Sigmoid colon (tissue), 7 donors: Measurements from ENCODE around the gene PDXDC1. TPM values are rescaled to one million over a fixed set of nuclear protein-coding genes. Genes with fewer than 3 reads are reported as not detected.
"Not testable (repeated sequence)": the region's sequence is repeated elsewhere in the genome, so short reads cannot be mapped to it uniquely, and the experiment has no call there.

ENCODE experiments used
- DNase-seq: peaks from one replicate; pipeline ENCODE4 v3.0.0-alpha.2; 2019
- H3K27ac ChIP-seq, 4 donors: fragments of 200-600 bp; sonication (generic); one replicate each; pipeline ENCODE4 v1.5.1; 2016 to 2019; ENCODE audit warnings: mild to moderate bottlenecking in 1 of 4
- H3K27me3 ChIP-seq, 3 donors: fragments of 200-600 bp; sonication (generic); one replicate each; pipeline ENCODE4 v1.5.1; 2019; ENCODE audit warnings: mild to moderate bottlenecking in 1 of 3
- H3K36me3 ChIP-seq, 4 donors: fragments of 200-600 bp; sonication (generic); one replicate each; pipeline ENCODE4 v1.5.1; 2016 to 2019
- H3K4me1 ChIP-seq, 4 donors: fragments of 200-600 bp; sonication (generic); one replicate each; pipeline ENCODE4 v1.5.1; 2017 to 2019
- H3K4me3 ChIP-seq, 4 donors: fragments of 200-600 bp; sonication (generic); one replicate each; pipeline ENCODE4 v1.5.1; 2017 to 2019; ENCODE audit warnings: mild to moderate bottlenecking in 2 of 4, moderate library complexity in 1 of 4
- H3K9me3 ChIP-seq, 4 donors: fragments of 200-600 bp in 3 of 4; sonication (generic) in 3 of 4; one replicate each; pipeline versions ENCODE4 v1.5.1 to v1.6.1; 2013 to 2019
- EP300 ChIP-seq, 4 donors: sonication (generic); formaldehyde crosslinking; IDR thresholded peaks; one replicate each; pipeline ENCODE4 v1.6.1; 2017; ENCODE audit warnings: antibody characterized with exemption in 4 of 4
- POLR2A ChIP-seq, 2 donors: fragments of 450-650 bp; IDR thresholded peaks; one replicate each; pipeline ENCODE4 v1.6.1; 2016; ENCODE audit warnings: antibody characterized with exemption in 2 of 2, mild to moderate bottlenecking in 2 of 2, moderate library complexity in 2 of 2
- POLR2AphosphoS5 ChIP-seq, 4 donors: sonication (generic); formaldehyde crosslinking; IDR thresholded peaks; one replicate each; pipeline ENCODE4 v1.6.1; 2017; ENCODE audit warnings: antibody characterized with exemption in 4 of 4
- WGBS, 2 donors: extraction: QIAGEN DNeasy Blood & Tissue Kit; methylation state at CpG; one replicate each; pipeline ENCODE4 v1.1.7; 2013; 5-methylcytosine and 5-hydroxymethylcytosine counted together
- intact Hi-C: fragments of 100-400 bp; cut with DNase I; formaldehyde crosslinking; loops from one replicate; pipeline ENCODE4 v1.15.1; 2023
- polyA plus RNA-seq, 3 donors: library from polyadenylated mRNA; stranded (reverse); fragments of 200-250 nt; gene quantifications; one replicate each; pipeline ENCODE4 v1.2.3, GENCODE V29; 2013
- total RNA-seq, 4 donors: library from RNA; depleted of rRNA; stranded (reverse); fragments of >200 nt; gene quantifications; one replicate each; pipeline ENCODE4 v1.1.0, GENCODE V29; 2016
- TF ChIP-seq, protein P1 (sequence below), 4 experiments: fragments of 450-650 bp in 3 of 4; fragments of 200-600 bp in 1 of 4; IDR thresholded peaks; one replicate each; pipeline ENCODE4 v1.5.1; 2016 to 2019; ENCODE audit warnings: antibody characterized with exemption in 4 of 4, mild to moderate bottlenecking in 3 of 4, moderate library complexity in 2 of 4
- donor health status: healthy with polysubstance abuse.
- donor health status: Bipolar disorder and iron deficiency.
- donor health status: healthy.

PDXDC1 gene
- total and polyA plus RNA-seq, 7 donors, result 46.4 to 112 (median 57.3) TPM

DNA sequence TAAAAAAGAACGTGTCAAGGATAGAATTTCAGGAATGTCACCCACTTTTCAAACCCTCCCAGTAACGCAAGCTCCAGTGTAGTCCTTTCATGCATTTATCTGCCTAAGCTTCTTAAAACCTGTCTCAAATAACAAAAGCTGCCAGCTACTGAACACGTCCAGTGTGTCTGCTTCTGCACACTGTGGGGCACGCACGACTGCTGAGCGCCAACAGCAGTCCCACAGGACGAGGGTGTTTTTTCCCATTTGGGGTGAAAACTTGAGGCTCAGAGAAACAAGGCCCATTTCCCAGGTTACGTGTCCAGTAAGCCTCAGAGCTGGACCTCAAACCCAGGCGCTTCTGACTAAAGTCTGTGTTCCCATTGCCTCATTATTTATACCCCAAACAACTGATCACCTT lies 63.9 kb downstream of the PDXDC1 start:
- H3K9me3 ChIP-seq, result no peaks in the 10 kb centered on the region
- intact Hi-C loops, result loop anchor here (10.0 kb wide), 1 partner anchor 54 kb away; no protein-coding TSS in a partner anchor
- peaks cover 32 to 80% (median 57%) of the 10 kb centered on the region in 4 donors for H3K36me3 ChIP-seq
- no peak overlapping the region for H3K27ac ChIP-seq
- no peaks in the 10 kb centered on the region for H3K27me3 ChIP-seq
- H3K4me3 ChIP-seq, result no peak overlapping the region
- DNase-seq, result no peak
- WGBS, 2 donors, result 92 to 94% methylated on average over 9 of the region's 9 CpGs
- H3K4me1 ChIP-seq, result peaks cover 0 to 11% (median 3%) of the 10 kb centered on the region in 4 donors
- TF ChIP-seq, protein P1, sequence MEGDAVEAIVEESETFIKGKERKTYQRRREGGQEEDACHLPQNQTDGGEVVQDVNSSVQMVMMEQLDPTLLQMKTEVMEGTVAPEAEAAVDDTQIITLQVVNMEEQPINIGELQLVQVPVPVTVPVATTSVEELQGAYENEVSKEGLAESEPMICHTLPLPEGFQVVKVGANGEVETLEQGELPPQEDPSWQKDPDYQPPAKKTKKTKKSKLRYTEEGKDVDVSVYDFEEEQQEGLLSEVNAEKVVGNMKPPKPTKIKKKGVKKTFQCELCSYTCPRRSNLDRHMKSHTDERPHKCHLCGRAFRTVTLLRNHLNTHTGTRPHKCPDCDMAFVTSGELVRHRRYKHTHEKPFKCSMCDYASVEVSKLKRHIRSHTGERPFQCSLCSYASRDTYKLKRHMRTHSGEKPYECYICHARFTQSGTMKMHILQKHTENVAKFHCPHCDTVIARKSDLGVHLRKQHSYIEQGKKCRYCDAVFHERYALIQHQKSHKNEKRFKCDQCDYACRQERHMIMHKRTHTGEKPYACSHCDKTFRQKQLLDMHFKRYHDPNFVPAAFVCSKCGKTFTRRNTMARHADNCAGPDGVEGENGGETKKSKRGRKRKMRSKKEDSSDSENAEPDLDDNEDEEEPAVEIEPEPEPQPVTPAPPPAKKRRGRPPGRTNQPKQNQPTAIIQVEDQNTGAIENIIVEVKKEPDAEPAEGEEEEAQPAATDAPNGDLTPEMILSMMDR (IDR thresholded peaks at IDR 0.05), result no peak
- TF ChIP-seq POLR2AphosphoS5 (IDR thresholded peaks at IDR 0.05) (no peak), EP300 (IDR thresholded peaks at IDR 0.05) (no peak), POLR2A (IDR thresholded peaks at IDR 0.05) (no peak)

- Histone ChIP-seq H3K4me1 (peaks cover 0 to 11% (median 3%) of the 10 kb centered on the region in 4 donors), H3K4me3 (no peak overlapping the region), H3K9me3 (no peaks in the 10 kb centered on the region), H3K36me3 (peaks cover 12 to 75% (median 34%) of the 10 kb centered on the region in 4 donors), H3K27ac (peak overlapping the region; percentile 26 to 47 (median 31)), H3K27me3 (no peaks in the 10 kb centered on the region)
- intact Hi-C loops, result no loop called here
- TF ChIP-seq, protein P1 (IDR thresholded peaks at IDR 0.05), result no peak
- TF ChIP-seq POLR2A (IDR thresholded peaks at IDR 0.05) (no peak), POLR2AphosphoS5 (IDR thresholded peaks at IDR 0.05) (peak in 3 of 4 donors; percentile 32 to 34 (median 33)), EP300 (IDR thresholded peaks at IDR 0.05) (no peak)
- DNase-seq, result peak; percentile 87
- WGBS, 2 donors, result 46 to 58% methylated on average over 16 of the region's 16 CpGs
Observed at GRCh38 chr16:15041271-15042004, 66.6 kb downstream of the PDXDC1 start.

DNA sequence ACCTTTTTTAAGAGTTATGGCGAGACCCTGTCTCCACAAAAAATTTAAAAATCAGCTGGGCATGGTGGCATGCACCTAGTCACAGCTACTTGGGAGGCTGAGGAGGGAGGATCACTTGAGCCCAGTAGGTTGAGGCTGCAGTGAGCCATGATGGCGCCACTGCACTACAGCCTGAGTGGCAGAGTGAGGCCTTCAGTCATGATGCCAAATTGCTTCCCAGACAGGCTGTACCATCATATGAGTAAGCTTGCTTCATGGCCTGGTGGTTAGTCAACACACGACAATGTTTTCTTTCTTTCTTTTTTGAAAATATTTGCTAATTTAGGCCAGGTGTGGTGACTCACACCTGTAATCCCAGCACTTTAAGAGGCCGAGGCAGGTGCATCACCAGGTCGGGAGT lies 68.5 kb downstream of the PDXDC1 start:
- 84 to 92% methylated on average over 5 of the region's 5 CpGs for WGBS, 2 donors
- Histone ChIP-seq H3K4me1 (peaks cover 0 to 11% (median 3%) of the 10 kb centered on the region in 4 donors), H3K9me3 (no peaks in the 10 kb centered on the region), H3K27me3 (no peaks in the 10 kb centered on the region), H3K27ac (no peak overlapping the region), H3K4me3 (no peak overlapping the region), H3K36me3 (peaks cover 12 to 67% (median 29%) of the 10 kb centered on the region in 4 donors)
- intact Hi-C loops, result no loop called here
- TF ChIP-seq, protein P1 (IDR thresholded peaks at IDR 0.05), result no peak
- TF ChIP-seq POLR2A (IDR thresholded peaks at IDR 0.05), result no peak
- TF ChIP-seq EP300 (IDR thresholded peaks at IDR 0.05), result no peak
- no peak for TF ChIP-seq POLR2AphosphoS5 (IDR thresholded peaks at IDR 0.05)
- DNase-seq, result no peak

- 92% methylated on average over 11 of the region's 11 CpGs for WGBS, 2 donors
- H3K9me3 ChIP-seq, result no peaks in the 10 kb centered on the region
Observed at GRCh38 chr16:15044286-15044685, 69.5 kb downstream of the PDXDC1 start.

GRCh38 chr16:15045270-15045669 lies 70.4 kb downstream of the PDXDC1 start:
- WGBS, 2 donors, result 75 to 90% methylated on average over 9 of the region's 9 CpGs
- not testable (repeated sequence) for DNase-seq
- peaks cover 3 to 47% (median 13%) of the 10 kb centered on the region in 4 donors for H3K36me3 ChIP-seq

More at GRCh38 chr16:15044286-15044685, 69.5 kb downstream of the PDXDC1 start:
- no peak for DNase-seq
- Histone ChIP-seq H3K27ac (no peak overlapping the region), H3K27me3 (no peaks in the 10 kb centered on the region), H3K4me1 (peaks cover 0 to 11% (median 3%) of the 10 kb centered on the region in 4 donors), H3K36me3 (peaks cover 12 to 57% (median 21%) of the 10 kb centered on the region in 4 donors), H3K4me3 (no peak overlapping the region)
- intact Hi-C loops, result no loop called here
- TF ChIP-seq POLR2AphosphoS5 (IDR thresholded peaks at IDR 0.05), result no peak
- TF ChIP-seq, protein P1 (IDR thresholded peaks at IDR 0.05), result no peak
- no peak for TF ChIP-seq EP300 (IDR thresholded peaks at IDR 0.05)
- no peak for TF ChIP-seq POLR2A (IDR thresholded peaks at IDR 0.05)

More at GRCh38 chr16:15045270-15045669, 70.4 kb downstream of the PDXDC1 start:
- H3K9me3 ChIP-seq, H3K27ac ChIP-seq, intact Hi-C loops, H3K4me3 ChIP-seq, H3K27me3 ChIP-seq: not testable (repeated sequence)
- H3K4me1 ChIP-seq, result peaks cover 0 to 11% (median 3%) of the 10 kb centered on the region in 4 donors
